ENCODE data around the gene PLEKHG4B. TPM values are rescaled to one million over a fixed set of nuclear protein-coding genes. Genes with fewer than 3 reads are reported as not detected.

PLEKHG4B gene
- total and polyA plus RNA-seq, 8 donors, result 0.21 to 0.75 (median 0.38) TPM

GRCh38 chr5:127886-128285 lies 35.9 kb downstream of the PLEKHG4B start:
- Histone ChIP-seq H3K4me1 (no peaks in the 10 kb centered on the region), H3K4me3 (no peak overlapping the region), H3K27me3 (no peaks in the 10 kb centered on the region), H3K27ac (no peak overlapping the region), H3K9me3 (no peaks in the 10 kb centered on the region), H3K36me3 (no peaks in the 10 kb centered on the region)
- no peak for TF ChIP-seq CTCF (IDR thresholded peaks at IDR 0.05)
- FAIRE-seq (no peak), DNase-seq (no peak), ATAC-seq (no peak)
- intact Hi-C loops (cut with DNase I), result no loop called here
- WGBS, 2 donors, result 64 to 75% methylated on average over 2 of the region's 2 CpGs

DNA sequence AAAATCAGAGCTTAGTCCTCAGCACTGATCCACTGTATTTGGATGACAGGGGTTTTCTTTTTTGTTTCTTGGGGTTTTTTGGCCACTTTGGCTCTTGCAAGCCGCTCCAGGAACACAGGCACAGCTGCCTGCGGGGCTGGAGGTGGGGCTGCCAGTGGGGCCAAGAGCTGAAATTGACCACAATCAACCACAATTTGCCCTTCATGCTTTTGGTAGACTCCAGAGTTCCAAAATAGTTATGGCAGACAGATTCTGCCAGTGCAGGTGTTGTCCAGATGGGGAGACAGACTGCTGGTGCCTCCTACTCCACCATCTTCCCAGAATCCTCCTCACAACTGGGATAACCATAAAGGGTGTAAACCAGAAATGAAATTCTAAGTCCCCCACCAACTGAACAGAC lies 36.5 kb downstream of the PLEKHG4B start:
- H3K4me3 ChIP-seq, result no peak overlapping the region
- H3K27me3 ChIP-seq, result no peaks in the 10 kb centered on the region
- no peak for ATAC-seq
- no peaks in the 10 kb centered on the region for H3K4me1 ChIP-seq
- WGBS, 2 donors, result 93 to 96% methylated on average over 2 of the region's 2 CpGs
- no peaks in the 10 kb centered on the region for H3K36me3 ChIP-seq
- intact Hi-C loops (cut with DNase I), result no loop called here
- H3K9me3 ChIP-seq, result no peaks in the 10 kb centered on the region
- FAIRE-seq, result no peak
- no peak for TF ChIP-seq CTCF (IDR thresholded peaks at IDR 0.05)
- no peak overlapping the region for H3K27ac ChIP-seq
- DNase-seq, result no peak

DNA sequence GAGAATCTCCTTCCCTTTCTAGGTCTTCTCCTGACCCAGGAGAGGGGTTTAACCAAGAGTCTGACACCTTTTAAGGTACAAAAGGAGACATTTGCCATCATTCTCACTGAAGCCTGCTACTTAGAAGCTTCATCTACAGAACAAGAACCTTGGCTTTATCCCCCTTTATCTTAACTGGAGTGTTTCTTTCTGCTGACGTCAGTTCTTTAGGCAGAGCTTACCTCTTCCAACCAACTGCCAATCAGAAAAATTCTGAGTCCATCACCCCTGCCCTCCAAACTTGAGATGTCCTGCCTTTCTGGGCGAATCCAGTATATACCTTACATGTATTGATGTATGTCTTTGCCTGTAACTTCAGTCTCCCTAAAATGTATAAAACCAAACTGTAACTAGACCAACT lies 37.2 kb downstream of the PLEKHG4B start:
- FAIRE-seq, result no peak
- H3K27me3 ChIP-seq, result no peaks in the 10 kb centered on the region
- WGBS, 2 donors, result 48 to 77% methylated on average over 2 of the region's 2 CpGs

GRCh38 chr5:129820-130219 lies 37.9 kb downstream of the PLEKHG4B start:
- ATAC-seq (no peak), FAIRE-seq (no peak), DNase-seq (no peak)
- no peaks in the 10 kb centered on the region for H3K27me3 ChIP-seq
- H3K9me3 ChIP-seq, result no peaks in the 10 kb centered on the region
- no peak overlapping the region for H3K27ac ChIP-seq
- no peaks in the 10 kb centered on the region for H3K36me3 ChIP-seq
- TF ChIP-seq CTCF (IDR thresholded peaks at IDR 0.05), result no peak
- no peak overlapping the region for H3K4me3 ChIP-seq
- intact Hi-C loops (cut with DNase I), result no loop called here
- H3K4me1 ChIP-seq, result no peaks in the 10 kb centered on the region

More for the DNA sequence above, 37.2 kb downstream of the PLEKHG4B start:
- H3K4me1 ChIP-seq, result no peaks in the 10 kb centered on the region
- H3K4me3 ChIP-seq, result no peak overlapping the region
- ATAC-seq (no peak), DNase-seq (no peak)
- H3K9me3 ChIP-seq, result no peaks in the 10 kb centered on the region
- no peaks in the 10 kb centered on the region for H3K36me3 ChIP-seq
- intact Hi-C loops (cut with DNase I), result no loop called here
- H3K27ac ChIP-seq, result no peak overlapping the region
- TF ChIP-seq CTCF (IDR thresholded peaks at IDR 0.05), result no peak

GRCh38 chr5:130601-131131 lies 38.7 kb downstream of the PLEKHG4B start:
- Histone ChIP-seq H3K4me3 (no peak overlapping the region), H3K9me3 (no peaks in the 10 kb centered on the region), H3K27me3 (no peaks in the 10 kb centered on the region), H3K36me3 (no peaks in the 10 kb centered on the region), H3K4me1 (no peaks in the 10 kb centered on the region), H3K27ac (no peak overlapping the region)
- ATAC-seq (no peak), DNase-seq (no peak), FAIRE-seq (no peak)
- no peak for TF ChIP-seq CTCF (IDR thresholded peaks at IDR 0.05)
- intact Hi-C loops (cut with DNase I), result no loop called here
- WGBS, 2 donors, result 62 to 71% methylated on average over 4 of the region's 4 CpGs
